Measurements from ENCODE around the gene PHLPP1.

PHLPP1 gene

DNA sequence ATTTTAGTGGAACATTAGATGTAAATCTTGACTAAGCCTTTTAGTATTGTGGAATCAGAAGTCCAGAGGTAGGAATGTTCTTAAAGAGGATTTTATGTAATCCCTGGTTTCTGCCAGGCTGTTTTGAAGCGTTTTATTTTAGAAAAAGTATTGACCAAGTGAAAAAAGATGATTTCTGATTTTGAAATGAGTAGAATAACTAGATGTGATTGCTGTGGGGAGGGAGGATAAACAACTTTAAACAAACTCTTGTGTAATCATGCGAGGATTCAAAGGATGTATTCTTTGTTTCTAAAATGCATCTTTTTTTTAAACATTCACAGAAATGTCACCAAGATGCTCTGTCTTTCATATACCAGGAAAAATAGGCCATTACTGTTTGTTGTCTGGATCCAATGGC, 53.9 kb downstream of the PHLPP1 start:
- no peak for TF ChIP-seq POLR2A (IDR thresholded peaks at IDR 0.05; ENCODE audit: extremely low read depth, insufficient read length)
- TF ChIP-seq, protein P1, sequence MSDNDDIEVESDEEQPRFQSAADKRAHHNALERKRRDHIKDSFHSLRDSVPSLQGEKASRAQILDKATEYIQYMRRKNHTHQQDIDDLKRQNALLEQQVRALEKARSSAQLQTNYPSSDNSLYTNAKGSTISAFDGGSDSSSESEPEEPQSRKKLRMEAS (IDR thresholded peaks at IDR 0.05; ENCODE audit: low read depth, low read length): no peak
- TF ChIP-seq, protein P2, sequence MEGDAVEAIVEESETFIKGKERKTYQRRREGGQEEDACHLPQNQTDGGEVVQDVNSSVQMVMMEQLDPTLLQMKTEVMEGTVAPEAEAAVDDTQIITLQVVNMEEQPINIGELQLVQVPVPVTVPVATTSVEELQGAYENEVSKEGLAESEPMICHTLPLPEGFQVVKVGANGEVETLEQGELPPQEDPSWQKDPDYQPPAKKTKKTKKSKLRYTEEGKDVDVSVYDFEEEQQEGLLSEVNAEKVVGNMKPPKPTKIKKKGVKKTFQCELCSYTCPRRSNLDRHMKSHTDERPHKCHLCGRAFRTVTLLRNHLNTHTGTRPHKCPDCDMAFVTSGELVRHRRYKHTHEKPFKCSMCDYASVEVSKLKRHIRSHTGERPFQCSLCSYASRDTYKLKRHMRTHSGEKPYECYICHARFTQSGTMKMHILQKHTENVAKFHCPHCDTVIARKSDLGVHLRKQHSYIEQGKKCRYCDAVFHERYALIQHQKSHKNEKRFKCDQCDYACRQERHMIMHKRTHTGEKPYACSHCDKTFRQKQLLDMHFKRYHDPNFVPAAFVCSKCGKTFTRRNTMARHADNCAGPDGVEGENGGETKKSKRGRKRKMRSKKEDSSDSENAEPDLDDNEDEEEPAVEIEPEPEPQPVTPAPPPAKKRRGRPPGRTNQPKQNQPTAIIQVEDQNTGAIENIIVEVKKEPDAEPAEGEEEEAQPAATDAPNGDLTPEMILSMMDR (IDR thresholded peaks at IDR 0.05; ENCODE audit: low read depth, low read length): no peak
- TF ChIP-seq MYC (IDR thresholded peaks at IDR 0.05; ENCODE audit: low read depth, low read length): no peak
- no peak for DNase-seq (ENCODE audit: low read depth)
- no peak overlapping the region for H3K4me3 ChIP-seq (ENCODE audit: low read depth, low read length)

DNA sequence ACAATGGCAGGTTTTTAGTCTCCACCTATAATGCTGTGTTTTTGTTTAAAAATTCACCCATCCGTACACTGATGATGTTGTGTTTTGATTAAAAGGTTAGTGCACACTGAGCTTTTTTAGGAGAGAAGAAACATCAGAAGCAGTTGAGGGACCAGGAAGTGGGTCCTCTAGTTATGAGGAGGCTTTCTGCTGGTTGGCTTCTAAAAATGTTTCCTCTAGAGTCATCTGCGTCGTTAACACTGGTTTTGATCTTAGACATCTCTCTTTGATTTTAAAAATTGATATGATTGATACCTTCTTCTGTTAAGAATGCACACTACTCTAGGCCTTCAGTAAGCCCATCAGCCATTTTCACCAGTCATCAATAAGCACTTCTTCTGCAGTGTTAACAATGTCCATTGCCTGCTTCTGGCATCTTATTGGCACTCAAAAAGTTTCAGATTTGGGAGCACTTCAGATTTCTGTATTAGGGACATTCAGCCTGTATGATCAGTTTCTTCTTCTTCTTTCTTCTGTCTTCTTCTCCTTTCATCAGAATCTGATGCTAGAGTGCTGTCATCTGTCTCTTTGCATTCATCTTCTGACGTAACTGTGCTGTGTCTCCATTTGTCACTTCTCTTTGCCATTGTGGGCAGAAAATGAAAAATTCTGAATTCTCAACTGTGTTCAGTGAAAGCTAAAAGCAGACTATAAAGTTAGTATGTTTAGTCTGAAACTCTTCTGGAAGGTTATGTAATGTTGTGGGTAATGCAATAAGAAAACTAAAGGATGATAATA, 56.3 kb downstream of the PHLPP1 start:
- no peak for DNase-seq (ENCODE audit: low read depth)

DNA sequence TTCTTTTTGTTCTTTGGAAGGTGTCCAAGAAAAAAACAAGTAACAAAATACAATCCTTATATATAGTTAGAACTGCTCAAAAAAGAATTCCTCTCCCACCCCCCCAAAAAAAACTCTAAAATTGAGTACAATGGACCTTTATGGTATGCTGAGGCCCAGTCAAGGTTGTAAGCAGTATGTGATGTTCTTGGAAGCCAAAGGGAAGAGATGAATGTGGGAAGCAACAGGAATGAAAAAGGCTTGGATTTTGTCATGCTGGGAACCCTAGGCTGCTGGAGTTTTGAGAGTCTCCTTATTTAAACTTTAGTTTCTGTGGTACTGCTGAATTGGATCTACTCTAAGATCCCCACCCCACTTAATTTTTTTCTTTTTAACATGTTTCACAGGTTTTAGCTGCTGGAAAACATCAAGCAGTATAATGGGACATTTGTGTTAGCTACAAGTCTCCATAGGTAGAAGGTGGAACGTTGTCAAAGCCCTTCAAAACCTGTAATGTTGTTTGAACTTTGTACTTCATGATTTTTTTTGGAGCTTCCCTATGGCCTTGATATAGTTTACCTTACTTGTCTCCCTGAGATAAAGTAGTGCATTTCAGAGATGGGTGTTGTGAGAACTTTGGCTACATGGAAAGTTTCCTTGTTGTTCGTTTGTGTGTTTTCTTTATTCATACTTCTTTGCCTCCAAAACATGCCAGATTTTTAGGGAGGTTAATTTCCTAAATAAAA, 57.7 kb downstream of the PHLPP1 start:
- TF ChIP-seq, protein P1 (IDR thresholded peaks at IDR 0.05; ENCODE audit: low read depth, low read length): no peak
- TF ChIP-seq POLR2A (IDR thresholded peaks at IDR 0.05; ENCODE audit: extremely low read depth, insufficient read length) (no peak), MYC (IDR thresholded peaks at IDR 0.05; ENCODE audit: low read depth, low read length) (no peak)
- no peak overlapping the region for H3K4me3 ChIP-seq (ENCODE audit: low read depth, low read length)
- no peak for DNase-seq (ENCODE audit: low read depth)

More for the DNA sequence above, 56.3 kb downstream of the PHLPP1 start:
- TF ChIP-seq, protein P1 (IDR thresholded peaks at IDR 0.05; ENCODE audit: low read depth, low read length): no peak
- TF ChIP-seq, protein P2 (IDR thresholded peaks at IDR 0.05; ENCODE audit: low read depth, low read length): no peak
- TF ChIP-seq MYC (IDR thresholded peaks at IDR 0.05; ENCODE audit: low read depth, low read length) (no peak), POLR2A (IDR thresholded peaks at IDR 0.05; ENCODE audit: extremely low read depth, insufficient read length) (no peak)
- no peak overlapping the region for H3K4me3 ChIP-seq (ENCODE audit: low read depth, low read length)

DNA sequence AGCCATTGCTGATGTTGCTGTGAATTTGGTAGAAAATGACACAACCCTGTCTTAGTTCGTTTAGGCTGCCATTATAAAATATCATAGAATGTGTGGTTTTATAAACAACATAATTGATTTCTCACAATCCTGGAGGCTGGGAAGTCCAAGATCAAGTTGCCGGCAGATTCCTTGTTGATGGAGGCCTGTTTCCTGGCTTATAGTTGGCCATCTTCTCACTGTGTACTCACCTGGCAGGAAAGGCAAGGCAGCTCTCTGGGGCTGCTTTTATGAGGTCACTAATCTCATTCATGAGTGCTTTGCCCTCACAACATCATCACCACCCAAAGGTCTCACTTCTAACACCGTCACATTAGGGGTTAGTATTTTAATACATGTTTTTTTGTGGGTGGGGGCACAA, 58.4 kb downstream of the PHLPP1 start:
- H3K4me3 ChIP-seq (ENCODE audit: low read depth, low read length): no peak overlapping the region
- no peak for DNase-seq (ENCODE audit: low read depth)
- TF ChIP-seq MYC (IDR thresholded peaks at IDR 0.05; ENCODE audit: low read depth, low read length): no peak
- no peak for TF ChIP-seq POLR2A (IDR thresholded peaks at IDR 0.05; ENCODE audit: extremely low read depth, insufficient read length)
- TF ChIP-seq, protein P2 (IDR thresholded peaks at IDR 0.05; ENCODE audit: low read depth, low read length): no peak
- TF ChIP-seq, protein P1 (IDR thresholded peaks at IDR 0.05; ENCODE audit: low read depth, low read length): no peak

DNA sequence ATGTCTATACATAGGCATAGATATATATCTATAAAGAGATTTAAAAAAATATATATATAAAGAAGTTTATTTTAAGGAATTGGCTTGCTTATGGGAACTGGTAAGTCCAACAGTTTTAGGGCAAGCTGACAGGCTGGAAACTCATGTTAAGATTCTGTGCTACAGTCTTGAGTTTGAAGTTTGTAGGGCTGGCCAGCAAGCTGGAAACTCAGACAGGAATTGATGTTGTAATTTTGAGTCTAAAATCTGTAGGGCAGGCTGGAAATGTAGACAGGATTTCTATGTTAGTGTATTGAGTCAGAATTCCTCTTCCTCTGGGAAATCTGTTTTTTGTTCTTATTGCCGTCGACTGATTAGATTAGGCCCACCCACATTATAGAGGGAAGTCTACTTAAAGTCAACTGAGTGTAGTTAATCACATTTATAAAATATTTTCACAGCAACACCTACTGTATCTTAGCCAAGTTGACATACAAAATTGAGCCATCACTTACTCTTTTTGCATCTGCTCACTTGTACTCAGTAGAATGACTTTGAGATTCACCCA, 60.8 kb downstream of the PHLPP1 start:
- H3K4me3 ChIP-seq (ENCODE audit: low read depth, low read length): no peak overlapping the region
- no peak for DNase-seq (ENCODE audit: low read depth)
- TF ChIP-seq MYC (IDR thresholded peaks at IDR 0.05; ENCODE audit: low read depth, low read length): no peak
- no peak for TF ChIP-seq POLR2A (IDR thresholded peaks at IDR 0.05; ENCODE audit: extremely low read depth, insufficient read length)
- TF ChIP-seq, protein P2 (IDR thresholded peaks at IDR 0.05; ENCODE audit: low read depth, low read length): no peak
- TF ChIP-seq, protein P1 (IDR thresholded peaks at IDR 0.05; ENCODE audit: low read depth, low read length): no peak

Measured in NB4 (cell line).